IgD-negative memory B cell (primary cell): ENCODE data around the gene PEMT. TPM values are rescaled to one million over a fixed set of nuclear protein-coding genes. Genes with fewer than 3 reads are reported as not detected.
A peak's percentile ranks its signal among the peaks of the same experiment; 100 is the strongest.

Source experiments
- H3K27ac Mint-ChIP-seq, 3 donors: one replicate each; pipeline ENCODE4 v1.8.0; 2020 to 2022; ENCODE audit warnings: mild to moderate bottlenecking in 3 of 3, mixed read lengths in 3 of 3, moderate library complexity in 1 of 3
- H3K27me3 Mint-ChIP-seq: one replicate; pipeline ENCODE4 v1.8.0; 2021; ENCODE audit warnings: mixed read lengths
- H3K36me3 Mint-ChIP-seq: one replicate; pipeline ENCODE4 v1.8.0; 2020; ENCODE audit warnings: mild to moderate bottlenecking, mixed read lengths
- H3K4me1 Mint-ChIP-seq, 3 donors: one replicate each; pipeline ENCODE4 v1.8.0; 2020 to 2022; ENCODE audit warnings: mixed read lengths in 3 of 3, mild to moderate bottlenecking in 1 of 3
- H3K4me3 Mint-ChIP-seq, 4 donors: one replicate each; pipeline ENCODE4 v1.8.0; 2020 to 2022; ENCODE audit warnings: mild to moderate bottlenecking in 4 of 4, mixed read lengths in 4 of 4, moderate library complexity in 3 of 4
- H3K9me3 Mint-ChIP-seq, 3 donors: one replicate each; pipeline ENCODE4 v1.8.0; 2020 to 2021; ENCODE audit warnings: mixed read lengths in 3 of 3, mild to moderate bottlenecking in 1 of 3
- polyA plus RNA-seq: library from polyadenylated mRNA; unstranded; fragments of 300-500 nt; fragmentation: Illumina TruSeq; gene quantifications from one replicate; pipeline ENCODE4 v1.2.3, GENCODE V29; 2021

Gene PEMT
- polyA plus RNA-seq, 1 donor from 2014 or later: 35.6 TPM

DNA sequence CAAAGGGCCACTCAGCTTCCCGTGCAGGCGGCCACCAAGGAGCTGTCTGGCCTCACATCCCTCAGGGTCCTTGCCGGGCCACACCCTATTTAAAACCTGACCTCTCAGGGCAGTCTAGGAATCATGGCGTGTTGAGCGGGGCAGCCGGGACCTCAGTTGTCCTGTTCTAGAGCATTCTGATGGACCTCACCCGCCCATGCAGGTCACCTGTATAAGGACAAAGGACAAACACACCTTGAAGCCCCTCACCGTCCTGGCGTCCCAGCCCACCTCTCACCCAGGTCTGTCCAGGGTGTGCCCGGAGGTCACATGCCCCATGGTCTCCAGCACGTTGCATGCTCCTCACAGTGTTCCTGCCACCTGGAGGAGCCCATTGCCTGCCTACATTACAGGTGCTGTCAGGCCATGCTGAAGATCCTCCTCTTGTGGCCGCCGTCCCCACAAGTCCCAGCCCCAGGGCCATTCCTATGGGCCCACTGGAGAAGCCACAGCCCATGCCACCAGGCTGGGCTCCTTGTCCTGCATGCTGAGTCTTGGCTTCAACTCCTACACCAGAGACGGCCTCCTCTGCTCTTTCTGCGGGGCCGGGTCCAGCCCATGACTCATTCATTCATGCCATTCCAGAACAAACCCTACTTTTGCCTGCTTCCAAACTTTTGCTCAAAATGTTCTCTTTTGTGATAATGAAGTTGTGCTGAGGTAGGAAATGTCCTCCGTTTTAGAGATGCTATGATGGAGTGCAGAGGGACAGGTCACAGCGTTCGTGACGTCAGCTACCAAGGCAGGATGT, 46.3 kb downstream of the PEMT start:
- no peaks in the 10 kb centered on the region for H3K9me3 Mint-ChIP-seq
- H3K27me3 Mint-ChIP-seq: no peaks in the 10 kb centered on the region
- H3K27ac Mint-ChIP-seq: peak overlapping the region in 1 of 3 donors; percentile 31
- H3K4me3 Mint-ChIP-seq: no peak overlapping the region
- peaks cover 0 to 2% (median 0%) of the 10 kb centered on the region in 3 donors for H3K4me1 Mint-ChIP-seq
- H3K36me3 Mint-ChIP-seq: peaks cover 5% of the 10 kb centered on the region

DNA sequence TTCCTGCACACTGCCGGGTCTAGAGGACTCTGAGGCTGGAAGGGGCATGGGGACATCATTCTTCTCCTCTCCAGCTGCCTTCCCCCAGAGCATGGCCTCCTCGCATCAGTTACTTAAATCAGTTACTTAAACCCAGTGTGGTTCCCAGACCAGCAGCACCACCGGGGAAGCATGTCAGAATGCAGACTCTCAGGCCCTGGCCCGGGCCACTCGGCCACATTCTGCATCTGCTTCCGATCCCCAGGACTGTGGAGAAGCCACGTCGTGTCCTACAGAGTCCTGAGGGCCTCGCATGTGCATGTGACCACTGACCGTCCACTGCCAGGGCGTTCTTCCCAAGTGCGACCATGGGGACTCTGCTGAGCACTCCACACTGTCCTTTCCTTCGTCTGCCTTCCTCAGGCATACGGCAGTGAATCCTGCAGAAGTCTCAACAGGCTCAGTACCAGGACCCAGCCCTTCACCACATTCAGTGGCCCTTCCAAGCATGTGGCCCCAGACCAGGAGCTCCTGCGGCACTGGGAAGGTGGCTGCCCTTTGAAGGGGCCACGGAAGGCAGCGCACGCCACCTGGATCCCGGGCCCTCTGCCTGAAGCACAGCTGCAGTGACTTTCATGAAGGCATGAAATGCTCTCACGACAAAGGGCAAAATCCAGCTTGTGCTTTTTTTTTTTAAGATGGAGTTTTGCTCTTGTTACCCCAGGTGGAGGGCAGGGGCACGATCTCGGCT, 48.4 kb downstream of the PEMT start:
- peaks cover 0 to 2% (median 0%) of the 10 kb centered on the region in 3 donors for H3K4me1 Mint-ChIP-seq
- H3K36me3 Mint-ChIP-seq: peaks cover 5% of the 10 kb centered on the region
- H3K4me3 Mint-ChIP-seq: no peak overlapping the region
- H3K27ac Mint-ChIP-seq: no peak overlapping the region
- H3K27me3 Mint-ChIP-seq: no peaks in the 10 kb centered on the region
- no peaks in the 10 kb centered on the region for H3K9me3 Mint-ChIP-seq

DNA sequence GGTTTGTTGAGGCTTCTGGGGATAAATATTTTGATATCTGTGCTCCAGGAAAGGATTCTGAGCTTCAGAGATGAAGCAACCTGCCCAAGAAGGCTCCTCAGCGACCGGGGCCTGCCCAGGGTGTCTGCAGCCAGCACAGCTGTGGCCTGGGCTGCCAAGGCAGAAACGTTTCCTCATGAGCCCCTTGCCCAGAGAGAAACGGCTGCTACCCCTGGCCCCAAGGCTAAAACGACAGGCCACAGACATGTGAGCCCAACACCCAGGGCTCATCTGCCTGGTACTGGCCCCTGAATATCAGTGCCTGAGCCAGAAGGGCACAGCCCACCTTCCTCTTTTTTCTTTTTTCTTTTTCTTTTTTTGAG, 49.9 kb downstream of the PEMT start:
- Mint-ChIP-seq H3K4me3 (no peak overlapping the region), H3K4me1 (no peaks in the 10 kb centered on the region), H3K27me3 (no peaks in the 10 kb centered on the region)

DNA sequence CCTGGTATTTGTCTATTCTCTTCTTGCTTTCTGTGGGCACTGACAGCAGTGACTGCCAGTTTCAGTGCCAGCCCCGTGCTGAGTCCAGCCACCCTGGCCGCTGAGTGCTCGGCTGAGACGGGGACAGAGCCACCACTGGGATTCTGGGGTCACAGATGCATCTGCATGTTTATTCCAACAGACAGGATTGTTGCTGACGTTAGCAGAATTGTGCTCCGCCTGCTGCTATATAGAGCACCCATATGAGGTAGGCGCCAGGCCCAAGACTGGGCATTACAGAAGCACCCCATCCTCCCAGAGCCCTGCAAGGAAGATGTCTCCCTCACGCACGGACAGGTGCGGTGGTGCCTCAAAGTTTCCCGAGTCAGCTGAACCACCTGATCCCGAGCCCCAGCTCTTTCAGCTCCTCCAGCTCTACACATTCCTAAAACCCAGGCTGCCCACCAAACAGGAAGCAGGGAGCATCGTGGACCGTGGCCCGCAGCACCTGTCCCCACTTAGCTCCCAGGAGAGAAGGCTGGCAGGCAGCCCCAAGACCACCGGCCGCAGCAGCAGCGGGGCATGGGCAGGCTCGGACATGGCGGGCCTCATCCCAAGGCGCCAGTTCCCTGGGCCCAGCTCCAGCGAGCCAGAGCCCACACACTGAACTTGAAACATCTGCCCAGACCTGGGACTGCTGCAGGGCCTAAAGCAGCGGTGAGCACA, 50.4 kb downstream of the PEMT start:
- no peak overlapping the region for H3K4me3 Mint-ChIP-seq
- peaks cover 2% of the 10 kb centered on the region for H3K36me3 Mint-ChIP-seq
- no peak overlapping the region for H3K27ac Mint-ChIP-seq
- no peaks in the 10 kb centered on the region for H3K4me1 Mint-ChIP-seq
- no peaks in the 10 kb centered on the region for H3K9me3 Mint-ChIP-seq
- H3K27me3 Mint-ChIP-seq: peaks cover 1% of the 10 kb centered on the region

More for the DNA sequence above, 49.9 kb downstream of the PEMT start:
- peaks cover 2% of the 10 kb centered on the region for H3K36me3 Mint-ChIP-seq
- no peak overlapping the region for H3K27ac Mint-ChIP-seq
- no peaks in the 10 kb centered on the region for H3K9me3 Mint-ChIP-seq

DNA sequence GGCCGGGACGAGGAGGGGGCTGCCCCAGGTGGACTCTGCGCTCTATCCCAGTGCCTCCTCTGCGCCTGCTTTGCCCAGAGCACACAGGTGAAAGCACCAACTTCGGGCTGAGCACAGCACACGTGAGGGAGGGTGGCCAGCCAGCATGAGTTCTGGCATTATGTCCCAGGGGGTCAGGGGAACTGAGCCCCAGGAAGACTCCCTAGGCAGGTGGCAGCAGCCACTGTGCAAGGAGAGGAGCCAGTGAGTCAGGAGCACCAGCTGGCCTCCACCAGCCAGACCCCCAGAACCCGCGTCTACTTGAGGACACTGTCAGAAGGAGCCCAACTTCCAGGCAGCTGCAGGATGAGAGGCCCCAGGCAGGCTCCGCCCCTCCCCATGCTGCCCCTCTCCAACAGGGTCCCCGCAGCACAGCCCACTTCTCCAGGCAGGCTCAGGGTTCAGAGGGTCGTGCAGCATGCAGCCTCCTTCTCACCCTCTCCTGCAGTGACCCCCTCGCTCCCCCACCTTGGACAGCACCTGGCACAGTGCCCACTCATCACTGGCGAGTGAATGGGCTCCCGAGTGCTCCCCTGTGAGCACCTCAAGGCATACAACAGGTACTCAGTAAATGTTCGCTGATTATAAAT, 51.1 kb downstream of the PEMT start:
- no peaks in the 10 kb centered on the region for H3K9me3 Mint-ChIP-seq
- peaks cover 1% of the 10 kb centered on the region for H3K27me3 Mint-ChIP-seq
- H3K36me3 Mint-ChIP-seq: peaks cover 2% of the 10 kb centered on the region
- no peaks in the 10 kb centered on the region for H3K4me1 Mint-ChIP-seq
- H3K27ac Mint-ChIP-seq: no peak overlapping the region
- H3K4me3 Mint-ChIP-seq: no peak overlapping the region

GRCh38 chr17:17539591-17539990, 51.9 kb downstream of the PEMT start:
- Mint-ChIP-seq H3K4me1 (no peaks in the 10 kb centered on the region), H3K4me3 (no peak overlapping the region), H3K9me3 (no peaks in the 10 kb centered on the region), H3K27ac (no peak overlapping the region), H3K36me3 (peaks cover 2% of the 10 kb centered on the region), H3K27me3 (peaks cover 1% of the 10 kb centered on the region)

- Mint-ChIP-seq H3K27me3 (peaks cover 1% of the 10 kb centered on the region), H3K36me3 (peaks cover 2% of the 10 kb centered on the region)
Observed at GRCh38 chr17:17538417-17539391, 52.8 kb downstream of the PEMT start.

GRCh38 chr17:17537311-17538099, 54.0 kb downstream of the PEMT start:
- Mint-ChIP-seq H3K4me3 (no peak overlapping the region), H3K27me3 (peaks cover 1% of the 10 kb centered on the region), H3K4me1 (peaks cover 0 to 2% (median 0%) of the 10 kb centered on the region in 3 donors), H3K9me3 (no peaks in the 10 kb centered on the region), H3K36me3 (peaks cover 2% of the 10 kb centered on the region), H3K27ac (no peak overlapping the region)

More at GRCh38 chr17:17538417-17539391, 52.8 kb downstream of the PEMT start:
- Mint-ChIP-seq H3K27ac (no peak overlapping the region), H3K4me3 (no peak overlapping the region), H3K4me1 (no peaks in the 10 kb centered on the region), H3K9me3 (no peaks in the 10 kb centered on the region)

- no peaks in the 10 kb centered on the region for H3K9me3 Mint-ChIP-seq
- peaks cover 0 to 2% (median 0%) of the 10 kb centered on the region in 3 donors for H3K4me1 Mint-ChIP-seq
- H3K27ac Mint-ChIP-seq: no peak overlapping the region
- no peaks in the 10 kb centered on the region for H3K36me3 Mint-ChIP-seq
- H3K4me3 Mint-ChIP-seq: no peak overlapping the region
- peaks cover 1% of the 10 kb centered on the region for H3K27me3 Mint-ChIP-seq
Observed at GRCh38 chr17:17536702-17537101, 54.8 kb downstream of the PEMT start.

DNA sequence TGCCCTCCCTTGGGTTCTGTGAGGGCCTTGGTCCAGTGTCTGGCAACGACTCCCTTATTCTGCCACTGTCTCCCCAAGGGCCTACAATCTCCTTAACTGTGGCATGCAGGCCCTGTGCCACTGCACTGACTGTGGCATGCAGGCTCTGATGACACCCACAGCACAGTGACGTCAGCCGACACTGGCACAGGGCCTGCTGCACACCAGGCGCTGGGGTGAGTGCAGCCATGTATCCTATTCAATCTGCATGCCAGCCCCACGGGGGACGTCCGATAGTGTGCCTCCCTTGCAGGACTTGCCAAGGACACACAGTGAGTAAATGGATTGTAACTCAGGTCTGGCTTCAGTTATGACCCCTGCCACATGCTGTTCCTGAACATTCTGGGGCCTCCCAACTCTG, 55.6 kb downstream of the PEMT start:
- Mint-ChIP-seq H3K27ac (no peak overlapping the region), H3K27me3 (peaks cover 1% of the 10 kb centered on the region), H3K9me3 (no peaks in the 10 kb centered on the region), H3K36me3 (no peaks in the 10 kb centered on the region), H3K4me3 (no peak overlapping the region), H3K4me1 (peaks cover 0 to 2% (median 0%) of the 10 kb centered on the region in 3 donors)

GRCh38 chr17:17533901-17534441, 57.5 kb downstream of the PEMT start:
- no peak overlapping the region for H3K4me3 Mint-ChIP-seq
- peaks cover 1% of the 10 kb centered on the region for H3K27me3 Mint-ChIP-seq
- no peaks in the 10 kb centered on the region for H3K9me3 Mint-ChIP-seq
- H3K4me1 Mint-ChIP-seq: peaks cover 0 to 2% (median 0%) of the 10 kb centered on the region in 3 donors
- H3K27ac Mint-ChIP-seq: no peak overlapping the region
- H3K36me3 Mint-ChIP-seq: no peaks in the 10 kb centered on the region

DNA sequence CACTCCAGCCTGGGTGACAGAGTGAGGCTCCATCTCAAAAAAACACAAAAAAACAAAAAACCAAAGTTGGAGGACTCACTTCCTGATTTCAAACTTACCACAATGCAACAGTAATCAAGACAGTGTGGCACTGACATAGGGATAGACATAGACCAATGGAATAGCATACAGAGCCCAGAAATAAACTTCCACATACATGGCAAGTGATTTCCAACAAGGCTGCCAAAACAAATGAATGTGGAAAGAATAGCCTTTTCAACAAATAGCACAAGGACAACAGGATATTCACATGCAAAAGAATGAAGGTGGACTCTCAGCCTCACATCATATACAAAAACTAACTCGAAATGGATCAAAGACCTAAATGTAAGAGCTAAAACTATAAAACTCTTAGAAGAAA, 58.5 kb downstream of the PEMT start:
- H3K36me3 Mint-ChIP-seq: no peaks in the 10 kb centered on the region
- H3K4me1 Mint-ChIP-seq: peaks cover 0 to 2% (median 0%) of the 10 kb centered on the region in 3 donors
- no peaks in the 10 kb centered on the region for H3K9me3 Mint-ChIP-seq
- H3K27ac Mint-ChIP-seq: no peak overlapping the region
- H3K4me3 Mint-ChIP-seq: no peak overlapping the region
- H3K27me3 Mint-ChIP-seq: peaks cover 1% of the 10 kb centered on the region

DNA sequence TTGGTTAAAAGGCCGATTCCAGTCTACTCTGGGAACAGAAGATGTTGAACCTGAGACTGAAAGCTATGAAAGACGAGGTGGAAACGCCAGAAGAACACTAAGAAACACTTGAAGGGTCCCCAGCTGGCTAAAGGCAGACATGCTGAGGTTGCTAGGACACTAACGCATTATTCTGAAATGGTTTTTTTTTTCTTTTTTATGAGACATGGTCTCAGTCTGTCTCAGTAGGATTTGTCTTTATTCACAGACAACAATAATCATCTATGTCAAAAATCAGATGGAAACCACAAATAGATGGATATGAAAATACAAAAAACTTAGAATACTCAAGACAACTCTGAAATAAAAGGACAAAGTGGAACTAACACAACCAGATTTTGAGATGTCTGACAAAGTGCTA, 60.4 kb downstream of the PEMT start:
- no peaks in the 10 kb centered on the region for H3K36me3 Mint-ChIP-seq
- H3K4me1 Mint-ChIP-seq: peaks cover 0 to 2% (median 0%) of the 10 kb centered on the region in 3 donors
- no peaks in the 10 kb centered on the region for H3K9me3 Mint-ChIP-seq
- no peak overlapping the region for H3K4me3 Mint-ChIP-seq
- no peaks in the 10 kb centered on the region for H3K27me3 Mint-ChIP-seq
- H3K27ac Mint-ChIP-seq: no peak overlapping the region
